CD8-positive, alpha-beta memory T cell (primary cell): ENCODE results near the gene CACNG1. TPM values are rescaled to one million over a fixed set of nuclear protein-coding genes. Genes with fewer than 3 reads are reported as not detected.

ENCODE experiments used
- CTCF ChIA-PET: fragments of 350-600 bp; sonication (Branson Sonifier 250); formaldehyde crosslinking; loops from one replicate; lab custom pipeline; 2021; ENCODE audit warnings: antibody characterized with exemption; lab: Charles Lee
- POLR2A ChIA-PET: fragments of 350-600 bp; sonication (Branson Sonifier 250); formaldehyde crosslinking; loops from one replicate; lab custom pipeline; 2021; ENCODE audit warnings: antibody characterized with exemption; lab: Charles Lee
- DNase-seq, 5 donors: peaks; one replicate each; pipeline versions ENCODE4 v3.0.0 to v3.0.0-alpha.2; 2020 to 2022; ENCODE audit warnings: mixed read lengths in 1 of 5
- H3K27ac ChIP-seq: one replicate; pipeline ENCODE4 v1.7.0; 2013; ENCODE audit warnings: low read depth, mild to moderate bottlenecking, low read length, moderate library complexity
- H3K27me3 ChIP-seq: 2 replicates; pipeline ENCODE4 v1.7.0; 2013; ENCODE audit warnings: low read length, mild to moderate bottlenecking; ENCODE audit not compliant: insufficient read depth, poor library complexity, severe bottlenecking
- H3K36me3 ChIP-seq: 2 replicates; pipeline ENCODE4 v1.7.0; 2013; ENCODE audit warnings: mild to moderate bottlenecking, low read length, moderate library complexity; ENCODE audit not compliant: insufficient read depth
- H3K4me1 ChIP-seq: 2 replicates; pipeline ENCODE4 v1.7.0; 2013; ENCODE audit warnings: mild to moderate bottlenecking, low read length, moderate library complexity; ENCODE audit not compliant: insufficient read depth
- H3K4me3 ChIP-seq: 2 replicates; pipeline ENCODE4 v1.7.0; 2013; ENCODE audit warnings: mild to moderate bottlenecking, low read length
- H3K9me3 ChIP-seq: 2 replicates; pipeline ENCODE4 v1.7.0; 2013; ENCODE audit warnings: mild to moderate bottlenecking, low read length
- H3K27ac Mint-ChIP-seq, 8 donors: one replicate each; pipeline ENCODE4 v1.8.0; 2020 to 2021; ENCODE audit warnings: mixed read lengths in 8 of 8, mild to moderate bottlenecking in 6 of 8, inconsistent platforms in 3 of 8, moderate library complexity in 3 of 8
- H3K27me3 Mint-ChIP-seq, 2 donors: one replicate each; pipeline ENCODE4 v1.8.0; 2020 to 2021; ENCODE audit warnings: mixed read lengths in 2 of 2, mild to moderate bottlenecking in 1 of 2, moderate library complexity in 1 of 2
- H3K36me3 Mint-ChIP-seq, 3 donors: one replicate each; pipeline ENCODE4 v1.8.0; 2020 to 2021; ENCODE audit warnings: mixed read lengths in 3 of 3, inconsistent platforms in 1 of 3, mild to moderate bottlenecking in 1 of 3
- H3K4me1 Mint-ChIP-seq, 3 donors: one replicate each; pipeline ENCODE4 v1.8.0; 2020 to 2021; ENCODE audit warnings: mixed read lengths in 3 of 3, inconsistent platforms in 1 of 3, mild to moderate bottlenecking in 1 of 3
- H3K4me3 Mint-ChIP-seq, 7 donors: one replicate each; pipeline ENCODE4 v1.8.0; 2020 to 2021; ENCODE audit warnings: mixed read lengths in 7 of 7, mild to moderate bottlenecking in 6 of 7, moderate library complexity in 4 of 7, inconsistent platforms in 2 of 7
- H3K9me3 Mint-ChIP-seq, 5 donors: one replicate each; pipeline ENCODE4 v1.8.0; 2020 to 2022; ENCODE audit warnings: mixed read lengths in 5 of 5, mild to moderate bottlenecking in 3 of 5, moderate library complexity in 2 of 5, inconsistent platforms in 1 of 5
- polyA plus RNA-seq: library from polyadenylated mRNA; unstranded; fragments of 300-500 nt; fragmentation: Illumina TruSeq; gene quantifications from one replicate; pipeline ENCODE4 v1.2.3, GENCODE V29; 2021
- total RNA-seq, 2 experiments: library from RNA; stranded (reverse); gene quantifications; one replicate each; pipeline ENCODE4 v1.2.3, GENCODE V29; 2021

Gene CACNG1
- total and polyA plus RNA-seq, 3 experiments from 2014 or later: not detected

DNA sequence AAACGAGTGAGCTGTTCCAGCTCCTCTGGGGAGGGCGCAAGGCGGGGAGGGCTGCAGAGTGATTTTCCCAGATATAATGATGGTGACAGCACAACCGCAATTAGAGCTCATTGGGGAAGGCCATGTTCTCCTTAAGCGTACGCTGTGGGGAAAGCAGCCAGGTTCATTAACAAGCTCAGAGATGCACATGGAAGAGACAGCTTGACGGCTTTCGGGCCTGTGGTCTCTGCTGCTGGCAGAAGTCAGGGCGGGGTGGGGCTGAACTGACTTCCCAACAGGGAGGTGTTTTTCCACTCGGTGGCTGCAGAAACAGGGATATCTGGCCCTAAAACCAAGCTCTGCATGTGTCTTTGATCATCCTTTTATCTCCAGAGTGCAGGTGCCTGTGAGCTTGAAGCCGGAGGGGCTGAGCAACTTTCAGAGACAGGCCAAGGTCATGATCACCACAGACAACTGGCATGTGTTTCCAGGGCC lies 24.0 kb upstream of the CACNG1 start:
- Mint-ChIP-seq H3K27me3 (peaks cover 8 to 13% of the 10 kb centered on the region in 2 donors), H3K9me3 (no peaks in the 10 kb centered on the region), H3K27ac (no peak overlapping the region), H3K36me3 (no peaks in the 10 kb centered on the region), H3K4me3 (no peak overlapping the region), H3K4me1 (no peaks in the 10 kb centered on the region)
- Histone ChIP-seq H3K36me3 (no peaks in the 10 kb centered on the region), H3K4me3 (no peak overlapping the region), H3K27ac (no peak overlapping the region), H3K4me1 (no peaks in the 10 kb centered on the region), H3K9me3 (no peaks in the 10 kb centered on the region), H3K27me3 (no peaks in the 10 kb centered on the region)
- DNase-seq: no peak
- CTCF ChIA-PET: interaction anchor here (0.9 kb wide), 1 partner anchor 20 kb away, joined by 3 read pairs; no protein-coding TSS in a partner anchor
- POLR2A ChIA-PET: no interaction called here

DNA sequence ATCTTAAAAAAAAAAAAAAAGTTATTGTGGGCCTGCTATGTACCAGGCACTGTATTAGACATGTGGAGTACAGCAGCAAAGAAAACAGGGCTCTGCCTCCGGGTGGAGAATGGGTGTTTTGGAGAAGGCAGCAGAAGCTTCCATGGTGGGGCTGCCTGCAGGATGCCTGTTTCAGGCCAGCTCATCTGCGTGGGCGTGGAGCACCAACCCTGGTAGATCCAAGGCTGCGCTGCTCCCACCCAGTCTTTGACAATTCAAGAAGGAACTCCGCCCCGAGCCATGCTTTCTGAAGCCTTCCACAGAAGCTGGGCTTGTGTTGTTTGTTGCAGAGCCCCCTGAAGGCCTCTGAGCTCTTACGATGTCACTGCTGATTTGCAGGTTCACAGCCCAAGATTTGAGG lies 23.2 kb upstream of the CACNG1 start:
- no peaks in the 10 kb centered on the region for H3K36me3 ChIP-seq
- no peak overlapping the region for H3K27ac Mint-ChIP-seq
- no peaks in the 10 kb centered on the region for H3K9me3 Mint-ChIP-seq
- H3K36me3 Mint-ChIP-seq: no peaks in the 10 kb centered on the region
- no peak overlapping the region for H3K4me3 ChIP-seq
- CTCF ChIA-PET: no interaction called here
- no peaks in the 10 kb centered on the region for H3K27me3 ChIP-seq
- POLR2A ChIA-PET: no interaction called here
- no peak for DNase-seq
- no peaks in the 10 kb centered on the region for H3K9me3 ChIP-seq
- H3K27me3 Mint-ChIP-seq: peaks cover 8 to 11% of the 10 kb centered on the region in 2 donors
- H3K4me1 ChIP-seq: no peaks in the 10 kb centered on the region
- H3K4me1 Mint-ChIP-seq: no peaks in the 10 kb centered on the region
- H3K27ac ChIP-seq: no peak overlapping the region
- no peak overlapping the region for H3K4me3 Mint-ChIP-seq

DNA sequence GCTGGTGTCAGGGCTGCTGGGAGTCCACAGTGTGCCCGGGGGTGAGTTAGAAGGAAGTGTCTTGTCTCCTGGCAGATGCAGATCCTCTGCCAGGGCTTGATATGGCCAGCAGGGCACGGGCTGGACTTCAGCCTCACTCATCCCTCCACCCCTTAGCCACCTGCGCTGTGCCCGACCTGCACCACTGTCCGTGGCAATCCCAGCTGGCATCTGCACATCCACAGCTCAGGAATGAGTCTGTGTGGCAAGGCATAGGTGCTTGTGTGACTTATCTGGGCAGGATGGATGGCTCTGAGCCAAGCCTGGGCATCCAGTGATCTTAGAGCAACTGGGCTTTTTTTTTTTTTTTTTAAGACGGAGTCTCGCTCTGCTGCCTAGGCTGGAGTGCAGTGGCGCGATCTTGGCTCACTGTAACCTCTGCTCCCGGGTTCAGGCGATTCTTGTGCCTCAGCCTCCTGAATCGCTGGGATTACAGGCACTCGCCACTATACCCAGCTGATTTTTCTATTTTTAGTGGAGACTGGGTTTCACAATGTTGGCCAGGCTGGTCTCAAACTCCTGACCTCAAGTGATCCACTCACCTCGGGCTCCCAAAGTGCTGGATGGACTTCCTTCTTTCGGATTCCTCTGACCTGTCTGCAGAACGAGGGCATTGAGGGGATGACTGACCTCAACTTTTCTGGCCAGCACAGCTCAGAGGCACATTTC lies 22.5 kb upstream of the CACNG1 start:
- Mint-ChIP-seq H3K4me1 (no peaks in the 10 kb centered on the region), H3K27ac (no peak overlapping the region), H3K27me3 (peaks cover 7 to 11% of the 10 kb centered on the region in 2 donors), H3K36me3 (no peaks in the 10 kb centered on the region), H3K9me3 (no peaks in the 10 kb centered on the region), H3K4me3 (no peak overlapping the region)
- Histone ChIP-seq H3K9me3 (no peaks in the 10 kb centered on the region), H3K4me3 (no peak overlapping the region), H3K27ac (no peak overlapping the region), H3K27me3 (no peaks in the 10 kb centered on the region), H3K4me1 (no peaks in the 10 kb centered on the region), H3K36me3 (no peaks in the 10 kb centered on the region)
- CTCF ChIA-PET: no interaction called here
- POLR2A ChIA-PET: no interaction called here
- DNase-seq: no peak

GRCh38 chr17:67022451-67022810 lies 21.9 kb upstream of the CACNG1 start:
- Mint-ChIP-seq H3K4me3 (no peak overlapping the region), H3K9me3 (no peaks in the 10 kb centered on the region), H3K27me3 (peaks cover 5 to 11% of the 10 kb centered on the region in 2 donors), H3K36me3 (no peaks in the 10 kb centered on the region), H3K27ac (no peak overlapping the region), H3K4me1 (no peaks in the 10 kb centered on the region)
- H3K4me1 ChIP-seq: no peaks in the 10 kb centered on the region
- no peak overlapping the region for H3K27ac ChIP-seq
- no peaks in the 10 kb centered on the region for H3K36me3 ChIP-seq
- DNase-seq: no peak
- ChIA-PET CTCF (no interaction called here), POLR2A (interaction anchor here (0.6 kb wide), 1 partner anchor 832 kb away, joined by 3 read pairs; no protein-coding TSS in a partner anchor)
- no peak overlapping the region for H3K4me3 ChIP-seq
- no peaks in the 10 kb centered on the region for H3K27me3 ChIP-seq
- H3K9me3 ChIP-seq: no peaks in the 10 kb centered on the region

- Mint-ChIP-seq H3K4me1 (no peaks in the 10 kb centered on the region), H3K27me3 (peaks cover 4 to 11% of the 10 kb centered on the region in 2 donors), H3K36me3 (no peaks in the 10 kb centered on the region), H3K4me3 (no peak overlapping the region), H3K9me3 (no peaks in the 10 kb centered on the region), H3K27ac (no peak overlapping the region)
- H3K27ac ChIP-seq: no peak overlapping the region
- POLR2A ChIA-PET: no interaction called here
- H3K4me1 ChIP-seq: no peaks in the 10 kb centered on the region
- no peaks in the 10 kb centered on the region for H3K27me3 ChIP-seq
- H3K4me3 ChIP-seq: no peak overlapping the region
- CTCF ChIA-PET: no interaction called here
- no peaks in the 10 kb centered on the region for H3K9me3 ChIP-seq
- H3K36me3 ChIP-seq: no peaks in the 10 kb centered on the region
- DNase-seq: no peak
These were observed 19.6 kb upstream of the CACNG1 start for GRCh38 chr17:67024736-67025135.

DNA sequence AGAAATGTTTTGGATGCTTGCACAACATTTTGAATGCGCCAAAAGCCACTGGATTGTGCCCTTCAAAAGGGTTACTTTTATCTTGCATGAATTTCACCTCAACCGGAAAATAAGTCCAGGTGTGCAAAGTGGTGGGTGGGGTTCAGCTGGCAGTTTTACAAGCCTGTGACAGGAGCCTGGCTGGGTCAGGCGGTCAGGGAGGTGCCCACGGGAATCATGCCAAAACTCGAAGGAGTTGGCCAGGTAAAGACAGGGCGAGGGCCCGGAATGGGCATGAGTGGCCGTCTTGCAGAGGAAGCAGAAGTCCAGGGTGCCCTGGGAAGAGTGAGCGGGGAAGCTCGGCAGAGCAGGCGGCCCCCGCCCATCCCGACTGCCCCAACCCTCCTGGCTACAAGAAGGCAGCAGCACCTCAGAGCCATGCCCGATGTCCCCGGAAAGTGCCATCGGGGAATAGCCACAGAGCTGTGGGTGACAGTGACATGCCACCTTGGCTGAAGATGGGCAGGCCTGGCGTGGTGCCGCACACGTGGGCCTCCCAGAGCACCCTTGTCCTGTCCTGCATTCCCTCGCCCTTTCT lies 19.1 kb upstream of the CACNG1 start:
- Mint-ChIP-seq H3K4me3 (no peak overlapping the region), H3K36me3 (no peaks in the 10 kb centered on the region), H3K4me1 (no peaks in the 10 kb centered on the region), H3K27me3 (peaks cover 4 to 11% of the 10 kb centered on the region in 2 donors), H3K27ac (no peak overlapping the region), H3K9me3 (no peaks in the 10 kb centered on the region)
- Histone ChIP-seq H3K4me3 (no peak overlapping the region), H3K9me3 (no peaks in the 10 kb centered on the region), H3K4me1 (no peaks in the 10 kb centered on the region), H3K27ac (no peak overlapping the region), H3K36me3 (no peaks in the 10 kb centered on the region), H3K27me3 (no peaks in the 10 kb centered on the region)
- no peak for DNase-seq
- ChIA-PET POLR2A (no interaction called here), CTCF (no interaction called here)

DNA sequence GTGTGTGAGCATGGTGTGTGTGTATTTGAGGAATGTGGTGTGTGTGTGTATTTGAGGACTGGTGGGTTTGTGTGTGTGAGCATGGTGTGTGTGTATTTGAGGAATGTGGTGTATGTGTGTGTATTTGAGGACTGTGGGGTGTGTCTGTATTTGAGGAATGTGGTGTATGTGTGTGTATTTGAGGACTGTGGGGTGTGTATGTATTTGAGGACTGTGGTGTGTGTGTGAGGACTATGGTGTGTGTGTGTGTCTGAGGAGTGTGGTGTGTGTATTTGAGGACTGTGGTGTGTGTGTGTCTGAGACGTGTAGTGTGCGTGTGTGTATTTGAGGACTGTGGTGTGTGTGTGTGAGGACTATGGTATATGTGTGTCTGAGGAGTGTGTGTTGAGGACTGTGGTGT lies 18.0 kb upstream of the CACNG1 start:
- Histone ChIP-seq H3K27me3 (no peaks in the 10 kb centered on the region), H3K27ac (no peak overlapping the region), H3K4me3 (no peak overlapping the region), H3K36me3 (no peaks in the 10 kb centered on the region), H3K9me3 (no peaks in the 10 kb centered on the region), H3K4me1 (no peaks in the 10 kb centered on the region)
- ChIA-PET POLR2A (no interaction called here), CTCF (no interaction called here)
- H3K9me3 Mint-ChIP-seq: no peaks in the 10 kb centered on the region
- DNase-seq: no peak
- H3K4me3 Mint-ChIP-seq: no peak overlapping the region
- no peaks in the 10 kb centered on the region for H3K4me1 Mint-ChIP-seq
- peaks cover 4 to 11% of the 10 kb centered on the region in 2 donors for H3K27me3 Mint-ChIP-seq
- H3K36me3 Mint-ChIP-seq: no peaks in the 10 kb centered on the region
- H3K27ac Mint-ChIP-seq: no peak overlapping the region

- POLR2A ChIA-PET: no interaction called here
- no peaks in the 10 kb centered on the region for H3K9me3 Mint-ChIP-seq
These were observed 17.2 kb upstream of the CACNG1 start for GRCh38 chr17:67027031-67027628.

More at GRCh38 chr17:67027031-67027628, 17.2 kb upstream of the CACNG1 start:
- Histone ChIP-seq H3K36me3 (no peaks in the 10 kb centered on the region), H3K27me3 (no peaks in the 10 kb centered on the region), H3K4me1 (no peaks in the 10 kb centered on the region), H3K9me3 (no peaks in the 10 kb centered on the region), H3K4me3 (no peak overlapping the region), H3K27ac (no peak overlapping the region)
- H3K36me3 Mint-ChIP-seq: no peaks in the 10 kb centered on the region
- no peaks in the 10 kb centered on the region for H3K4me1 Mint-ChIP-seq
- no peak for DNase-seq
- H3K4me3 Mint-ChIP-seq: no peak overlapping the region
- no peak overlapping the region for H3K27ac Mint-ChIP-seq
- CTCF ChIA-PET: no interaction called here
- H3K27me3 Mint-ChIP-seq: peaks cover 4 to 11% of the 10 kb centered on the region in 2 donors
